SK-N-SH (cell line): ENCODE results near the gene NKAIN1. TPM values are rescaled to one million over a fixed set of nuclear protein-coding genes. Genes with fewer than 3 reads are reported as not detected.

Experiments used
- CTCF ChIA-PET: fragments of 300-600, 350-600 bp; formaldehyde crosslinking; extraction: SDS; loops from one replicate; lab custom pipeline; 2021; lab: Yijun Ruan, JAX
- POLR2A ChIA-PET: fragments of 350-600 bp; sonication (Branson Sonifier 250); formaldehyde crosslinking; extraction: SDS; loops from one replicate; lab custom pipeline; 2020; ENCODE audit warnings: antibody characterized with exemption, inconsistent platforms; lab: Yijun Ruan, JAX
- DNase-seq: peaks from one replicate; pipeline ENCODE4 v3.0.0; 2012
- H2AFZ ChIP-seq: fragments of 200-600 bp; sonication (generic); 2 replicates; pipeline ENCODE4 v1.8.1; 2016; ENCODE audit warnings: antibody characterized with exemption, mild to moderate bottlenecking, low read depth
- H3F3A ChIP-seq: fragments of 200-600 bp; sonication (generic); replicated peaks from 2 replicates; pipeline ENCODE3; 2016; ENCODE audit warnings: antibody characterized with exemption, mild to moderate bottlenecking; ENCODE audit not compliant: insufficient read depth
- H3K27ac ChIP-seq, 2 experiments: fragments of 200-500 bp in 1 of 2; fragments of 200-600 bp in 1 of 2; sonication (Bioruptor generic) in 1 of 2; sonication (generic), shearing (Covaris generic) in 1 of 2; 2 replicates each; pipeline versions ENCODE4 v1.5.1 to v1.6.1; 2014 to 2016; ENCODE audit warnings: low read depth in 2 of 2, inconsistent platforms in 1 of 2, low read length in 1 of 2, mild to moderate bottlenecking in 1 of 2, mixed read lengths in 1 of 2
- H3K27me3 ChIP-seq: fragments of 200-600 bp; sonication (generic), shearing (Covaris generic); 2 replicates; pipeline ENCODE4 v1.6.1; 2016; ENCODE audit warnings: mixed run types; ENCODE audit not compliant: insufficient read depth
- H3K36me3 ChIP-seq, 2 experiments: fragments of 200-500 bp in 1 of 2; fragments of 200-600 bp in 1 of 2; sonication (Bioruptor generic) in 1 of 2; sonication (generic) in 1 of 2; replicated peaks in 1 of 2; 2 replicates each; pipeline versions ENCODE3 to v1.5.1; 2014 to 2016; ENCODE audit warnings: low read length in 1 of 2, mild to moderate bottlenecking in 1 of 2; ENCODE audit not compliant: insufficient read depth in 2 of 2, control insufficient read depth in 1 of 2
- H3K4me1 ChIP-seq, 2 experiments: fragments of 200-500 bp in 1 of 2; fragments of 200-600 bp in 1 of 2; sonication (Bioruptor generic) in 1 of 2; sonication (generic), shearing (Covaris generic) in 1 of 2; 2 replicates each; pipeline versions ENCODE4 v1.5.1 to v1.6.1; 2014 to 2016; ENCODE audit warnings: low read depth in 1 of 2, low read length in 1 of 2, mixed run types in 1 of 2; ENCODE audit not compliant: insufficient read depth in 2 of 2, control insufficient read depth in 1 of 2
- H3K4me2 ChIP-seq: fragments of 200-600 bp; sonication (generic), shearing (Covaris generic); 2 replicates; pipeline ENCODE4 v1.6.1; 2017; ENCODE audit warnings: mixed run types
- H3K4me3 ChIP-seq, 2 experiments: fragments of 200-500 bp in 1 of 2; fragments of 200-600 bp in 1 of 2; sonication (Bioruptor generic) in 1 of 2; sonication (generic), shearing (Covaris generic) in 1 of 2; 2 replicates each; pipeline versions ENCODE4 v1.5.1 to v1.8.1; 2014 to 2016; ENCODE audit warnings: low read depth in 2 of 2, inconsistent platforms in 1 of 2, low read length in 1 of 2, mild to moderate bottlenecking in 1 of 2, mixed read lengths in 1 of 2, moderate library complexity in 1 of 2
- H3K79me2 ChIP-seq: fragments of 200-600 bp; sonication (generic); 2 replicates; pipeline ENCODE4 v1.8.1; 2017; ENCODE audit warnings: mild to moderate bottlenecking; ENCODE audit not compliant: insufficient read depth
- H3K9ac ChIP-seq: fragments of 200-600 bp; sonication (generic); 2 replicates; pipeline ENCODE4 v1.6.1; 2017; ENCODE audit warnings: mixed run types
- H3K9me2 ChIP-seq: fragments of 200-600 bp; sonication (generic); 2 replicates; pipeline ENCODE4 v1.6.1; 2017; ENCODE audit warnings: mixed run types
- H3K9me3 ChIP-seq: fragments of 200-600 bp; sonication (generic); 2 replicates; pipeline ENCODE4 v1.6.1; 2017; ENCODE audit warnings: mixed run types, mild to moderate bottlenecking, moderate library complexity
- H4K20me1 ChIP-seq: fragments of 200-600 bp; sonication (generic); 2 replicates; pipeline ENCODE4 v1.6.1; 2017; ENCODE audit warnings: mild to moderate bottlenecking, mixed run types; ENCODE audit not compliant: insufficient read depth
- CHD2 ChIP-seq: fragments of 150-350 bp; IDR thresholded peaks from 2 replicates; pipeline ENCODE4 v1.6.1; 2018; ENCODE audit warnings: low read length; ENCODE audit not compliant: partially characterized antibody
- ELF1 ChIP-seq: IDR thresholded peaks from 2 replicates; pipeline ENCODE4 v1.4.0; 2012
- EZH2phosphoT487 ChIP-seq: fragments of 200-600 bp; sonication (generic); IDR thresholded peaks from 2 replicates; pipeline ENCODE4 v1.6.1; 2017; ENCODE audit warnings: low read depth, mixed run types, mild to moderate bottlenecking, antibody characterized with exemption, moderate library complexity, borderline replicate concordance
- FOSL2 ChIP-seq: IDR thresholded peaks from 2 replicates; pipeline ENCODE4 v1.4.0; 2012; ENCODE audit warnings: low read depth, mild to moderate bottlenecking, moderate library complexity, borderline replicate concordance
- FOXJ3 ChIP-seq: sonication (generic); formaldehyde crosslinking; IDR thresholded peaks from 2 replicates; pipeline ENCODE4 v1.5.1; 2020; ENCODE audit warnings: mild to moderate bottlenecking, missing genetic modification reagents
- FOXM1 ChIP-seq: IDR thresholded peaks from 2 replicates; pipeline ENCODE4 v1.4.0; 2012; ENCODE audit warnings: low read depth, mild to moderate bottlenecking
- GABPA ChIP-seq: IDR thresholded peaks from 2 replicates; pipeline ENCODE4 v1.4.0; 2012; ENCODE audit warnings: low read depth, mild to moderate bottlenecking
- GATA2 ChIP-seq: sonication (generic); formaldehyde crosslinking; IDR thresholded peaks from 2 replicates; pipeline ENCODE4 v1.5.0; 2020; ENCODE audit warnings: mild to moderate bottlenecking, missing genetic modification reagents
- JUND ChIP-seq: IDR thresholded peaks from 2 replicates; pipeline ENCODE4 v1.4.0; 2012
- MXI1 ChIP-seq: IDR thresholded peaks from 2 replicates; pipeline ENCODE4 v1.6.1; 2012; ENCODE audit warnings: mild to moderate bottlenecking, low read depth, low read length, improper control_type of control experiment
- NFIC ChIP-seq: IDR thresholded peaks from 2 replicates; pipeline ENCODE4 v1.4.0; 2012; ENCODE audit warnings: borderline replicate concordance
- NRF1 ChIP-seq: IDR thresholded peaks from 2 replicates; pipeline ENCODE4 v1.6.1; 2012; ENCODE audit warnings: low read depth, mild to moderate bottlenecking, low read length
- POLR2AphosphoS5 ChIP-seq: IDR thresholded peaks from 2 replicates; pipeline ENCODE4 v1.6.1; 2012; ENCODE audit warnings: low read depth, low read length
- REST ChIP-seq: IDR thresholded peaks from 2 replicates; pipeline ENCODE4 v1.6.1; 2012; ENCODE audit warnings: mild to moderate bottlenecking, low read depth, low read length, moderate library complexity
- SIN3A ChIP-seq: IDR thresholded peaks from 2 replicates; pipeline ENCODE4 v1.6.1; 2012; ENCODE audit warnings: low read depth, mild to moderate bottlenecking, low read length, moderate library complexity, borderline replicate concordance
- SMC3 ChIP-seq: IDR thresholded peaks from 2 replicates; pipeline ENCODE4 v1.6.1; 2012; ENCODE audit warnings: low read depth, low read length, improper control_type of control experiment
- TCF12 ChIP-seq: IDR thresholded peaks from 2 replicates; pipeline ENCODE4 v1.4.0; 2012
- ZBTB33 ChIP-seq: IDR thresholded peaks from 2 replicates; pipeline ENCODE4 v1.4.0; 2012; ENCODE audit warnings: low read depth, borderline replicate concordance
- WGBS: methylation state at CpG from one replicate; pipeline ENCODE4 v1.1.6; 2017; ENCODE audit warnings: low lambda C conversion rate; 5-methylcytosine and 5-hydroxymethylcytosine counted together
- polyA plus RNA-seq, 3 experiments: library from polyadenylated mRNA; depleted of rRNA; stranded (reverse); fragments of >200 nt; gene quantifications; 2 replicates each; pipeline ENCODE4 v1.2.3, GENCODE V29; 2012
- TF ChIP-seq, protein P1 (sequence below): IDR thresholded peaks from 2 replicates; pipeline ENCODE4 v1.4.0; 2012; ENCODE audit warnings: low read depth
- TF ChIP-seq, protein P2 (sequence below): fragments of 150-350 bp; IDR thresholded peaks from 2 replicates; pipeline ENCODE4 v1.6.1; 2017; ENCODE audit warnings: antibody characterized with exemption, low read length, low read depth, borderline replicate concordance

Gene NKAIN1
- polyA plus RNA-seq, 1 of the 3 experiments (the other 2 are of a cell fraction): 0.54 TPM

DNA sequence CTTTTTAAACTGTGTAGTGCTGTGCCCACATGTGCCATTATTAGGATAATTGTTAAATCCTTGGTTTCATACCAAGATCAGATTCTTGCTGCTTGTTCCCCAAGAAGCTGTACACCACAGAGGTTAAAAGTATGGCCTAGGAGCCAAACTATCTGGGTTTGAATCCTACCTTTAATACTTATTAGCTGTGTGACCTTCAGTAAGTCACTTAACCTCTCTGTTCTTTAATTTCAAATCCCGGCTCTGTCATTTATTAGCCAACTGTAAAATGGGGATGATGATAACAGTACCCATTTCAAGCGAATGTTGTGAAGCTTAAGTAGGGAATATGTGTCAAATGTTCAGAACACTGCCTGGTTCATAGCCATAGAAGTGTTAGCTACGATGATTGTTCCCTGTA is 32.6 kb downstream of the NKAIN1 start:
- Histone ChIP-seq H3K4me1 (no peaks in the 10 kb centered on the region), H3K27ac (no peak overlapping the region), H3K9me2 (no peaks in the 10 kb centered on the region), H3K4me2 (no peak overlapping the region), H3K4me3 (no peak overlapping the region), H3K9ac (no peak overlapping the region), H3K27me3 (no peaks in the 10 kb centered on the region), H3K79me2 (no peaks in the 10 kb centered on the region), H3F3A (no peaks in the 10 kb centered on the region), H3K36me3 (no peaks in the 10 kb centered on the region), H3K9me3 (no peaks in the 10 kb centered on the region), H2AFZ (no peak overlapping the region), H4K20me1 (no peaks in the 10 kb centered on the region)
- WGBS: 64% methylated on average over 3 of the region's 3 CpGs
- POLR2A ChIA-PET: no interaction called here
- CTCF ChIA-PET: interaction anchor here (1.3 to 22.3 kb wide), 3 partner anchors 12 to 24 kb away, joined by 4 to 211 read pairs (median 8); no protein-coding TSS in a partner anchor
- no peak for DNase-seq
- TF ChIP-seq SMC3 (no peak), POLR2AphosphoS5 (no peak), FOXJ3 (CRISPR knock-in tag) (no peak), FOSL2 (no peak), NRF1 (no peak), REST (no peak), FOXM1 (no peak), TCF12 (no peak), ELF1 (no peak), NFIC (no peak), GABPA (no peak), JUND (no peak), EZH2phosphoT487 (no peak), GATA2 (CRISPR knock-in tag) (no peak), CHD2 (no peak), MXI1 (no peak), ZBTB33 (no peak), SIN3A (no peak)
- TF ChIP-seq, protein P1, sequence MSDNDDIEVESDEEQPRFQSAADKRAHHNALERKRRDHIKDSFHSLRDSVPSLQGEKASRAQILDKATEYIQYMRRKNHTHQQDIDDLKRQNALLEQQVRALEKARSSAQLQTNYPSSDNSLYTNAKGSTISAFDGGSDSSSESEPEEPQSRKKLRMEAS: no peak
- TF ChIP-seq, protein P2, sequence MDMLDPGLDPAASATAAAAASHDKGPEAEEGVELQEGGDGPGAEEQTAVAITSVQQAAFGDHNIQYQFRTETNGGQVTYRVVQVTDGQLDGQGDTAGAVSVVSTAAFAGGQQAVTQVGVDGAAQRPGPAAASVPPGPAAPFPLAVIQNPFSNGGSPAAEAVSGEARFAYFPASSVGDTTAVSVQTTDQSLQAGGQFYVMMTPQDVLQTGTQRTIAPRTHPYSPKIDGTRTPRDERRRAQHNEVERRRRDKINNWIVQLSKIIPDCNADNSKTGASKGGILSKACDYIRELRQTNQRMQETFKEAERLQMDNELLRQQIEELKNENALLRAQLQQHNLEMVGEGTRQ: no peak
